Muscle layer of duodenum (tissue), 2 donors: ENCODE data around the gene TUB.

Experiments
- H3K27ac ChIP-seq: one replicate; pipeline ENCODE4 v1.7.0; 2013; ENCODE audit warnings: mild to moderate bottlenecking, low read length
- H3K27me3 ChIP-seq: one replicate; pipeline ENCODE4 v1.7.0; 2013; ENCODE audit warnings: low read depth, mild to moderate bottlenecking, control low read depth, low read length
- H3K36me3 ChIP-seq, 2 donors: one replicate each; pipeline ENCODE4 v1.7.0; 2013; ENCODE audit warnings: low read length in 2 of 2, control low read depth in 1 of 2, mild to moderate bottlenecking in 1 of 2; ENCODE audit not compliant: insufficient read depth in 2 of 2, control insufficient read depth in 1 of 2
- H3K4me1 ChIP-seq, 2 donors: one replicate each; pipeline ENCODE4 v1.7.0; 2013; ENCODE audit warnings: low read length in 2 of 2, mild to moderate bottlenecking in 2 of 2, control low read depth in 1 of 2, moderate library complexity in 1 of 2; ENCODE audit not compliant: insufficient read depth in 2 of 2, control insufficient read depth in 1 of 2
- H3K4me3 ChIP-seq, 2 donors: one replicate each; pipeline ENCODE4 v1.7.0; 2013; ENCODE audit warnings: low read length in 2 of 2, low read depth in 1 of 2, mild to moderate bottlenecking in 1 of 2
- H3K9me3 ChIP-seq, 2 donors: one replicate each; pipeline ENCODE4 v1.7.0; 2013; ENCODE audit warnings: low read length in 2 of 2, control low read depth in 1 of 2, mild to moderate bottlenecking in 1 of 2; ENCODE audit not compliant: control insufficient read depth in 1 of 2
- donor health status: healthy.

TUB gene, protein sequence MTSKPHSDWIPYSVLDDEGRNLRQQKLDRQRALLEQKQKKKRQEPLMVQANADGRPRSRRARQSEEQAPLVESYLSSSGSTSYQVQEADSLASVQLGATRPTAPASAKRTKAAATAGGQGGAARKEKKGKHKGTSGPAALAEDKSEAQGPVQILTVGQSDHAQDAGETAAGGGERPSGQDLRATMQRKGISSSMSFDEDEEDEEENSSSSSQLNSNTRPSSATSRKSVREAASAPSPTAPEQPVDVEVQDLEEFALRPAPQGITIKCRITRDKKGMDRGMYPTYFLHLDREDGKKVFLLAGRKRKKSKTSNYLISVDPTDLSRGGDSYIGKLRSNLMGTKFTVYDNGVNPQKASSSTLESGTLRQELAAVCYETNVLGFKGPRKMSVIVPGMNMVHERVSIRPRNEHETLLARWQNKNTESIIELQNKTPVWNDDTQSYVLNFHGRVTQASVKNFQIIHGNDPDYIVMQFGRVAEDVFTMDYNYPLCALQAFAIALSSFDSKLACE

GRCh38 chr11:8080674-8081590 is at the start of gene TUB:
Gene TUB (plus strand): TSS chr11:8081211. CDS start chr11:8081511, 300 bp downstream.
- H3K27ac ChIP-seq = no peak within 1 kb of the TSS
- H3K27me3 ChIP-seq = no peaks in the 10 kb centered on the region
- H3K9me3 ChIP-seq = no peaks in the 10 kb centered on the region
- H3K4me1 ChIP-seq = peaks cover 0 to 22% of the 10 kb centered on the region in 2 donors
- H3K4me3 ChIP-seq = peak within 1 kb of the TSS; percentile 41 to 71
- H3K36me3 ChIP-seq = no peaks in the 10 kb centered on the region

GRCh38 chr11:8031248-8032115 is 49.5 kb upstream of the TUB start:
- Histone ChIP-seq H3K36me3 (no peaks in the 10 kb centered on the region), H3K9me3 (no peaks in the 10 kb centered on the region), H3K27me3 (no peaks in the 10 kb centered on the region), H3K4me3 (no peak overlapping the region), H3K4me1 (peaks cover 8 to 9% of the 10 kb centered on the region in 2 donors), H3K27ac (no peak overlapping the region)

- Histone ChIP-seq H3K27me3 (no peaks in the 10 kb centered on the region), H3K4me3 (no peak overlapping the region), H3K9me3 (no peaks in the 10 kb centered on the region), H3K27ac (no peak overlapping the region), H3K36me3 (no peaks in the 10 kb centered on the region), H3K4me1 (peaks cover 8 to 9% of the 10 kb centered on the region in 2 donors)
Measured at GRCh38 chr11:8032122-8032521, 48.9 kb upstream of the TUB start.

DNA sequence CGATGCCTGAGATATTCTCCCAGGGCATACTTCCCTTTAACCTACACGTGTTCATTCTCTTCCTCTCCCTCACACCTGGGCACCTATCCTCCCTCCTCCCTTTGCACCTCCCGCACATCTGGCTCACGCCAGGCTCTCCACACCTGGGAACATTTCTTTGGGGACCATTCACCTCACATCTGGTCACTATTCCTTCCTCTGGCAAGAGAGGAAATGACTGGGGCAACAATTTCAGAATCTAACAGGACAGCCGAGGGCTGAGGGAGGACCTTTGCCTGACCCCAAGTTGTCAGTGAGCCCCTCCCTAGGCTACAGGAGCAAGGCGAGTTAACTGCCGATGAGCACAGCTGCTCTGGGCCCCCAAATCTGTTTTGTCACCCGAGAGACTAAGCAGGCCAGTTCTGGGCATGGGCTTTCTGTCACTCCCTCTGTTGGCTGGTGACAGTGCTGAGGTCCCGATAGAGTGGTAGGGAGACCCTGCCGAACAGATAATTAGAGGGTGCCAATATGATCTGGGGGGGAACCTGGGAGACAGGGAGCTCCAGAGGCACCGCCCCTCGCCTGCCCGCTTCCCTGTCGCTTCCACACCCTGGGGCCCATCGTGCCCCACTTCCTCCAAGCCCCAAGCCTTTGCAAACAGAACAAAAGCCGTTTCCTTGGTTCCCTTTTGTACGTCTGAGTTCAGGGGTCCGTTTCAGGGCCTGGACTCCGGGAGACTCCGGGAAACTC is 48.3 kb upstream of the TUB start:
- Histone ChIP-seq H3K36me3 (no peaks in the 10 kb centered on the region), H3K9me3 (no peaks in the 10 kb centered on the region), H3K27ac (no peak overlapping the region), H3K4me1 (peaks cover 8 to 9% of the 10 kb centered on the region in 2 donors), H3K27me3 (no peaks in the 10 kb centered on the region), H3K4me3 (no peak overlapping the region)

DNA sequence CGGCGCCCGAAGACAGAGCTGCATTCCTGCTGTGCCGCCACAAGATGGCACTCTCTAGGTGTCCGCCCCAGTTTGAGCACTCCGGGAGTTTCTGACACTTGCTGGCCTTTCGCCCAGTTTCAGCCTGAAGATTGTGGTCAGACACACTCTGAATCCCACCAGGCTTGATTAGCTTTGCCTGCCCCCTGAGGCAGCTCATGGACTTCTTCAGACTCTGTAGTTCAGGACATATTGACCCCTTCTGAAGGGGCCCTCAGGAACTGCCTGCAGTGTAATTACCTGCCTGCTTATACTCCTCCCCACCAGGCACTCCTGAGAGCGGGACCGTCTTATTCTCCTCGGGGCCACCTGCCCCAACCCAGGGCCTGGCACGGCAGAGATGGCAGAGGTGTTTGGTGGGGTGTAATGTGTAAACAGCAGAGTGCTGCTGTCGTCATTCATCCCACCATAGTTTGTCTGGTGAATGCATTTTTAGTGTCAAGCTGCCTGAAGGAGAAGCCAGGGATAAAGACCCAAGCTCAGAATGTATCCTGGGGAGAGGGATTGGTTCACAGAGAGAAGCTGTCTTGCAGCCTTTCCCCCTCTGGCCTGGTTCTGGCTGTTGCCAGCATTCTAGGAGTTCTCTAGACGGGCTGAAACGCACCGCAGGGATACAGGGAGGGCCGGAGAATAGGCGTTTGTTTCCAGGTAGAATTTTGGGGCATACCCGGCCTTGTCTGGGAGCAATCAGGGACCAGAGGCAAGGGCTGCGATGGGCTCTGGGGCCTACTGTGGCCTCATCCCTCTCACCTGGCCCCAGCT is 47.5 kb upstream of the TUB start:
- Histone ChIP-seq H3K4me1 (peaks cover 8 to 9% of the 10 kb centered on the region in 2 donors), H3K27ac (no peak overlapping the region), H3K4me3 (no peak overlapping the region), H3K9me3 (no peaks in the 10 kb centered on the region), H3K36me3 (no peaks in the 10 kb centered on the region), H3K27me3 (no peaks in the 10 kb centered on the region)

DNA sequence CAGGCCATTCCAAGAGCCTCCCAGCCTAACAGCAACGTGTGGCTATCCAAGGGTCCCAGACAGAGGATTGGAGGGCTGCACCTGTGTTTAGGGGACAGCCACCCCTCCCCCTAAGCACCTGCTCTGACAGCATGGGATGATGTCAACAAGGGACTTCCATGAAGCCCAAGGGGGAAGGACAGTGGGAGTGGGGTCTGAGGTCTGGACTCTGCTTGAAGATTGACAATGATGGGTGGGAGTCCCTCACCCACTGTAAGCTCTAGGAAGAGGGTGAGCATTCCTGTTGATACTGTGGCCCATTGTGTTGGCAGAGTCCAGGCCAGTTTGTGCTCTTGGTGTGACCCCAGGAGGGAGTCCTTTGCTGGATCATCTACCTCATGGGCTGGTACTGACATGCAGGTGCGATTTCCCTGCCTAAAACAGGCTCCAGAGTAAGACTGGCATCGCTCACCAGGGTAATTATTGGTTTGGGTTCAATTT is 46.9 kb upstream of the TUB start:
- Histone ChIP-seq H3K27ac (no peak overlapping the region), H3K4me1 (peaks cover 8 to 9% of the 10 kb centered on the region in 2 donors), H3K9me3 (no peaks in the 10 kb centered on the region), H3K27me3 (no peaks in the 10 kb centered on the region), H3K4me3 (no peak overlapping the region), H3K36me3 (no peaks in the 10 kb centered on the region)

- Histone ChIP-seq H3K27me3 (no peaks in the 10 kb centered on the region), H3K4me3 (no peak overlapping the region), H3K27ac (no peak overlapping the region), H3K9me3 (no peaks in the 10 kb centered on the region), H3K36me3 (no peaks in the 10 kb centered on the region), H3K4me1 (peaks cover 8 to 9% of the 10 kb centered on the region in 2 donors)
Measured at GRCh38 chr11:8034604-8035190, 46.3 kb upstream of the TUB start.

- Histone ChIP-seq H3K27ac (no peak overlapping the region), H3K4me1 (peaks cover 8 to 9% of the 10 kb centered on the region in 2 donors), H3K27me3 (no peaks in the 10 kb centered on the region), H3K36me3 (no peaks in the 10 kb centered on the region), H3K4me3 (no peak overlapping the region), H3K9me3 (no peaks in the 10 kb centered on the region)
Measured at GRCh38 chr11:8035200-8035855, 45.7 kb upstream of the TUB start.
